LHCN-M2 (cell line): ENCODE results near the gene SRGAP3. TPM values are rescaled to one million over a fixed set of nuclear protein-coding genes. Genes with fewer than 3 reads are reported as not detected.

ENCODE experiments used
- DNase-seq: peaks from one replicate; pipeline ENCODE4 v3.0.0-alpha.2; 2012; ENCODE audit warnings: low read depth
- total RNA-seq: library from RNA; depleted of rRNA; stranded (reverse); fragments of >200 nt; gene quantifications from 2 replicates; pipeline ENCODE4 v1.2.3, GENCODE V29; 2014

Gene SRGAP3
- total RNA-seq, 1 experiment from 2014 or later, result 0.86 TPM

DNA sequence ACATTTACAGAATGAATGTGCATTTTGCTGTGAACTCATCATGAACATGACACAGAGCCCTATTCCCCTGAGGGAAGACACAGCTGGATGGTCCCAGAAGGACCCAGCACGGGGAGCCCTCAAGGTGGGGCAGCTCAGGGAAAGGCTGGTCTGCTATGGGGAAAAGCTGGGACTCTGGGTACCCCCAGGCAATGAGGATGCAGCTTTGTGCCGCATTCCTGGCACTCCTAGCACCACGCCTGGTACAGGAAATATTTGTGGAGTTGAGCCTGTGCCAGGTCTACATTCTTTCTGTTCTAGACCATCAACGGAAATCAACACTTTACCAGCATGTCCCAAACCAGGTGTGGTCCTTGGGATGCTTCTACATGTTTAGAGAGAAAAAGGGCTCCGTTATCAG lies 74.0 kb downstream of the SRGAP3 start:
- no peak for DNase-seq

DNA sequence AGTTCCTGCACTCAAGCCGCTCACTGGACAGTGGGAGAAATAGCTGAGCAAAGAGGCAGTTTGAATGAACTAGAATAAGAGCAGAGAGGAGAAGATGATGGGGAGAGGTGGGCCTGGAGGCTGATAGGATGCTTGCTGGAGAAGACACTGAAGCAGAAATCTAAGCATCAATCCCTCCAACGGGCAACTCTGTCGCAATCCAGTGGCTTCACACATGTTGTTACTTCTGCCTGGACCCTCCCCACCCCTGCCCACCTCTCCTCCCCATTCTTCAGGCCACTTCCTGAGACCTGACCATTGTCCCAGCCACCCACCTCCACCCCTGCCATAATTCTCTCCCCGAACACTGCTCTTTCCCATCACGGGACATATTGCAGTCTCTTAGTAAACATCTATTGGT lies 76.0 kb downstream of the SRGAP3 start:
- no peak for DNase-seq

DNA sequence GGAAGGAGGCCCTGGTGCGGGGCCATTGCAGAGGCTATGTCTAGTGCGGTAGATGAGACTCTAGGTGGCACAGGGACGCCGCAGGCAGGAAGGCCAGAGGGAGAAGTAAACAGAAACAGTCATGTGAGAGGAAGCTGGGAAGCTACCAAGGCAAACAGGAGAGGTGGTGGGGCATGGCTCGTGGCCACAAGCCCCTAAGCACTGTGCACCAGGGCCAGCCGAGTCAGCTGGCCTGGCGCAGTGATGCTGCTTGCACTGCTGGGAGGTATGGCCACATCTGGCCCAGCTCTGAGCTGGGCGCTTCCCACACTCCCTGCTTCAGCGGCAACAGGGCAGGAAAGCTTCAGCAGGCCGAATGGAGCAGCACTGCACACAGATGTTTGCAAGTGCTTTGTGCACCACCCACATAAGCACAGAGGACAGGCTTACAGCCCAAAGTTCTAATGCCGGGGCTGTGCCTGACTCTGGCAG lies 76.6 kb downstream of the SRGAP3 start:
- DNase-seq, result no peak

DNA sequence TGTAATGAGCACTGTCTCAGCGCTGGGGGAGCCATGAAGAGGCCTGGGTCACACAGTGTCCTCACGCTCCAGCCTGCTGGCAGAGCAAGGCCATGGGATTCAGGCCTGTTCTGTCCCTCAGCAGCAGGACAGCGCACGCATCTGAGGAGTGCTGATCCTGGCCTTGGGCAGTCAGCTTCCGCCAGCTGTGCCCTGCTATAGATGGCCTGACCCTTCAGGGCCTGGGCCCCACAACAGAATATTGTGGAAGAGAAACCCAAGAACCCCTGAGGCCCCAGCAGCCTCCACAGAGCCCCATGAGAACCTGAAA lies 78.6 kb downstream of the SRGAP3 start:
- DNase-seq, result no peak

DNA sequence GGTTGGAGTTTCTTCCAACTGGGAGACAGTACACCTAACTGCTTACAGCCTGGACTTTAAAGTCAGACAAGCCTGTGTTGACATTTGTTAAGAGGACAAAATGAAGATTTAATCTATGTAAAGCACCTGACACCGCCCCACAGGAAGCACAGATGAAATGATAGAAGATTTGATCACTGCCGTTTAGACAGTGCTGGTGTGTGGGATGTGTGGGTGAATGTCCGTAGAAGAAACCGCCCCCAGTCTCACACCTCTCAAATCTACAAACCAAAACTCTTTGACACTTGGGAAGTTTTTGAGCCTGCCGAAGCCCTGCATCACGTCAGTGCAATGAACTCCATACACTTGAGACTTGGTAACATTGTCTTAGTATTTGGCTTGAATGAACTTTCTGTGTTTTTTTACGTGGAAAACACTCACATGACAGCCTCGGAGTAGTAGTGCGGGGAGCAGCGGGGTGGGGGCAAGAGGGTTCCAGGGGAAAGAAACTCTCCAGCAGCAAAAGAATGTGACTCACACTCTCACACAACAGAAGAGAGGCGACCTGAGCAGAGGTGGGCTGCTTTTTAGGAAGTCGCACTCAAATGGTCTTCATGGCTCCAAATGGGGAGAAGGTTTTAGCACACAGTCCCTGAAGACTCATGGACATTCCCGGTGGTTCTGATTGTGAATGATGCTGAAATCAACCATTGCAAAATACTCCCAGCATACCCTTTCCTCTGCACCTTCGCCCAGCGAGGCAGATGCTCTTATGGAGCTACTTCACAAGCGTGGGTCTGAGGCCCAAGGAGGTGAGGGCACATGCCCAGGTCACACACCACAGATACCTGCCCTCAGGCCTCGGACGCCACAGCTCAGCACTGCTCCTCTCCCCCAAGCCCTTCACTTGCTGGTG lies 79.2 kb downstream of the SRGAP3 start:
- no peak for DNase-seq

DNA sequence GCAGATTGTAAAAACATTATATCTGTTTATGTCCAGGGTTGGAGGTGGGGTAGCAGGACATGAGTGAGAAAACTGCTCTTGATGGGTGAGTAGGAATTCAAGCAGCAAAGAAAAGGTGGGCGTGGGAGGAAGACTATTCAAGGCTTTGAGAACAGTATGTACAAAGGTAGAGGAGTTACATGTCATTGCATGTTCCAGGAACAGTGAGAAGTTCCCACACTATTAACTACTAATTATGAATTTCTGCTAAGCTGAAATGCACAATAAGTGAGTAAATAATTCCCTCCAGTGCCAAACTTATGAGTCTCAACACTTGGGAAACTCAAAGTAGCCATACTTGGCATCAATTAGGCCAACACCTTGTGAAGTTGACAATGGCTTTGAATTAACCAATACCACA lies 80.1 kb downstream of the SRGAP3 start:
- DNase-seq, result no peak

DNA sequence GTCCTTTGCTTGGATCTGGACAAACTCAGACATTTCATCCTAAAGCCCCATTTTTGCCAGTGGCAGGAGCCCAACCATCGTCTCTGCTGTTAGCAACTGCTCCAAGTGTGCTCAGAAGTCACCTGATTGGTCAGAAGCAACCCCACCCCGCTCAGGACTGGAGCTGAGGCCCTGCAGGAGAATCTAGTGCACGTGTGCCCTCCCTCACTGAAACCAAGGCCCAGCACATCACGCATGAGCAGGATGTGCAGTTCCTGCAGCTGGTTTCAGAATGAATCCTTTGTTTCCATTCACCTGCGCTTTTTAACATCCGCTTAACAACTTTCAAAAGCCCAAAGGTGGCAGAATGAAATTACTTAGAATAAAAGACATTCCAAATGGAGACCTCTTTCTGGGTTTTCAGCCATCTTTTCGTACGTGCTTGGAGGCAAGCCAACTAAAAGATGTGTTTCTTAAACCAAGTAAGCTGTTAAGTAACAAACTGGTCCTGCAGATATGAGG lies 81.2 kb downstream of the SRGAP3 start:
- no peak for DNase-seq

DNA sequence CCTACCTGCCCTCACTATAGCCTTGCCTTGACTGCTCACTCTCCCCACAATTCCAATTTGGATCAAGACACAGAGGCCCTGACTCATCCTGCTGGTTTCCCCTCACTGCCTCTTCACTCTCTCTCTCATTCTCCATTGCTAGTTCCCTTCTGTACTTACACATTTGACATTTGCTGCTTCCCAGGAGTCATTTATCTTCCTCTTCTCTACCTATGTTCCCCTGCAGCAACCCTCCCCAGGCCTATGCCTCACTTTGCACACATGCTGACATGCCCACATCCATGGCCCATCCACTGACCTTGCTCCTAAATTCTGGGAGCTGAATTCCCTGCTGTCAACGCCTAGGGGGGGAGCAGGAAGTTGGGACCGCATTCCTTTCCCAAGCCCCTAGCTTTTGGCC lies 82.2 kb downstream of the SRGAP3 start:
- DNase-seq, result no peak

DNA sequence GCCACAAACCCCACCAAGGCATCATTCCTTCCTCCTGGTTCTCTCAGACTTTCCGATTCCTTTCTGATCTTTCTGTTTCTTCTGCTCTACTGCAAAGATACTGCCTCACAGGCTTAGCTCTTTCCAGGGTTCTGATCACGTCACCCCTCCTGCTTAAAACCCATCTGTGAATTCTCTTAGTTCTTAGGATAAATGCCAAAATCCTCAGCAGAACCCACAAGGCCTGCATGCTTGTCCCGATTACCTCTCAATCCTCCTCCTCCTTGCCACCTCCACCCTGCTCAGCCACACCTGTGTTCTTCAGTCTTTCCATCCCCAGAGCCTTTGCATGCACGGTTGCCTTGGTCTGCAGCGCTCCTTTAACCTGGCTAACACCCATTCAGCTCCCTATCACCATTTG lies 84.0 kb downstream of the SRGAP3 start:
- DNase-seq, result no peak

DNA sequence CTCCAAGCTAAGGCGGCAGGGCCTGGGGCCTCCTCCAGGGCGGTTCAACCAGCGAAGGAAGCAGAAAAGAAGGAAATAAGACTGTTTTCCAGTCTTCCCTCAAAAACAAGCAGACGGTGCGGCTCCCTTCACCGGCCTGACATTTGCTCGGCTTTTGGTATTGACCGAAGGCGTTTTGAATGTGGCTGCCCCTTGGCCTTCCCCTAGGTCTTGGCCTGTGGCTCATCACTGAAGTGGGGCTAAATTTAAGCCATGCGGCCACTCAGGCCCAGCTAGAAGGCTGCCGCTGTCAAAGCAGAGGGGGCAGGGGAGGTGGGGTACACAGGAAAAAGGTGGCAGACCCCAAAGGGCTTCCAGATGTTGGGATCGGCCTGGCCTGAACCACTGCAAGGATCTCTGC lies 86.2 kb downstream of the SRGAP3 start:
- DNase-seq, result no peak

DNA sequence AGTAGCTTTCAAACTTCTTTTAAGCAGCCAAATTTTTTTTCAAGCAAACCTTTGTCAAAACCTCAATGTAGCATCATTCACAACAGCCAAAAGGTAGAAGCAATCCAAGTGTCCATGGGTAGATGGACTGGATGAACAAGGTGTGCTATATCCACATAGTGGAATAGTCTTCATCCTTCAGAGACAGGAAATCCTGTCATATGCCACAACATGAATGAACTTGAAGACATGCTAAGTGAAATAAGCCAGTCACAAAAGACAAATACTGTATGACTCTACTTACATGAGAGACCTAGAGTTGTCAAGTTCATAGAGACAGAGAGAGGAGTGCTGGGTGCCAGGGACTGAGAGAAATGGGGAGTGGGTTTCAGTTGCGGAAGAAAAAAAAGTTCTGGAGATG lies 87.6 kb downstream of the SRGAP3 start:
- DNase-seq, result no peak

DNA sequence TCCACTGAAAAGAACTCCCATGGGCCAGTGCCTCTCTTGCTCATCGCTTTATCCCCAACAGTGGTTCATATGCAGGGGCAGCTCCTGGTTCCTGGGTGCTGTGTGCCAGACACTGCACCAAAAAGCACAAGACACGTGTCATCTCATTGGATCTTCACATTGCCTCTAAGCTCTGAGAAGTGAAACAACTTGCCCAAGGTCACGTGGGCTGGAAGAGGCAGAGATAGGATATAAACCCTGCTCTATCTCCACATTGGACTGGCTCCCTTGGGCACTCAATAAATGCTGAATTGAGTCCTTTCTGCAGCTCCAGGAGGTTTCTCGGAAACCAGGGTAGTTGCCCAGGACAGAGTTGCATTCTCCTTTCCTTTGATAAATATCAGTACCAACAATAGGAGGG lies 88.1 kb downstream of the SRGAP3 start:
- DNase-seq, result no peak

DNA sequence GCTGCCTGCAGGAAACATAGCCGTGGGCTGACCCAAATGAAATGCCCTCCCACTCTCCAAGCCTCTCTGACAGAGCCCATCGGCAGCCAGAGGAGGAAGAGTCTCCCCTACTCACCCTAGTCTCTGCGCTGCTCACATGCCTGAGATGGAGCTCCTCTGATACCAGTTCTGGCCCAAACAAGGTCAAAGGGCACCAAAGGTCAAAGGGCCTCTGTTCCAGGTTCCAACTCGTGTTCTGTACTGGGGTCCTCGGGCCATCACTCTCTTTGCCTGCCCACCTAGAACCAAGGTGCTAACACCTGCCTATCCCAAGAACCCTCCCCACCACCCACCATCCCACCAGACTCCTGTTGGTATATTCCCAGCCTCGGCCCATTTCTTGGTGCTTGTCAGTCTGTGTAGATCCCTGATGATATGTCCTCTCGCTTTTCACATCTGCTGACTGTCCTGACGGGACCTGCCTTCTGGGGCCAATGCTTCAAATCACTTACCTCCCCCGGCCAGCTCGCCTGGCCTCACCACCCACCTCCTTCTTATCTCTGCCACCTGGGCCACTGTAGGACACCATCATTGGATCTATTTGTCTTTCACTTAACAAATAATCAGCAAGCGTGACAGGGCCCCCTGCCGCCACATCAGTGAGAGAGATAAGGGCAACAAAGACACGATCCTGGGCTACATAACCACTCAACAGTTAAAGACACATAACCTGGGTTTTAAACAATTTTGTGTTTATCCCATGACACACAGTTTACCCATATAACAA lies 90.4 kb downstream of the SRGAP3 start:
- DNase-seq, result no peak

DNA sequence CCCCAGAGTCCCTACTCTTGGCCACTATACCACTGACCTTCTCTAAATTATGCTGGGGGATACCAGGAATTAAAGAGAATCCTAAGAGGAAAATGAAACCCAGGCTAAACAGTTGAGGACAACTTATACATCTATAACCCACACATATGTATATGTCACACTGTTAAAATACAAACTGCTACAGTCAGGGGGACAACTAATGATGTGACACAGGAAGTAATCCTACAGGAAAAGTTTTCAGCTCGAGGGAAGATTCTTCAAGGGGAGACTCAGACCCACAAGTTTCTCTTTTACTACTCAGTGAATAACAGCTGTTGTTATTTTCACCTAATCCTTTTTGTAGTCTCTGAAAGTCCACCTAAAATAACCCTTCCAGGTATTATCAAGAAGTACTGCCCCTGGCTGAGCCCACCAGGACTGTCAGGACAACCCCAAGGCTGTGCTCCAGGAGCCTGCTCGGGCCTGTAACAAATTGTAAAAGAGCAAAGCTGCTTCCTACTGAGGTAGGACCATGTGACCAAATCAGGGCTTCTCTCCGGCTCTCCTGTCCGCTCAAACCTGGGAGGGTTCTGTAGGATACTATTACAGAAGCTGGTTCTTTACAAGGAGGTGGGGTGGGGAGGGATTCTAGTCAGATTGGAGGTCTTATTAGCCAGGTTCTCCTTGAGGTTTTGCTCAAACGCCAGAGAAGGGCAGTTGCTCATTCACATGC lies 91.6 kb downstream of the SRGAP3 start:
- DNase-seq, result peak; percentile 15

DNA sequence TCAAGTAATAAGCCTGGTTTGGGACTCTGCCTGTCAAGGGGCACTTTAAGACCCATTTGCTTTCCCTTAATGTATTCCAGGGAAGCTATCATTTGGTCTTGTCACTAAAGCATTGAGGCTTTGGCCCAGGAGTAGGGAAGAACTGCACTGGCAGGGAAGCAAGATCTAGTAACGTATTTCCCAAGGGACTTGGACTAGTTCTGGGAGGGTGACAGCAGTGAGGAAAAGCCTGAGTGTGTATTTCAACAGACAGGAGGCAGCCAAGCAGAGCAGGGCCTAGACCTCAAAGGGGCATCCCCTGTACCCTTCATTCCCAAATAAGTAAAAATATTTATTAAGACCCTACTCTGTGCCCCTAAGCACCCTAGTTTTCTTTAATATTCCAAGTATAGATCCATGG lies 92.8 kb downstream of the SRGAP3 start:
- DNase-seq, result no peak

DNA sequence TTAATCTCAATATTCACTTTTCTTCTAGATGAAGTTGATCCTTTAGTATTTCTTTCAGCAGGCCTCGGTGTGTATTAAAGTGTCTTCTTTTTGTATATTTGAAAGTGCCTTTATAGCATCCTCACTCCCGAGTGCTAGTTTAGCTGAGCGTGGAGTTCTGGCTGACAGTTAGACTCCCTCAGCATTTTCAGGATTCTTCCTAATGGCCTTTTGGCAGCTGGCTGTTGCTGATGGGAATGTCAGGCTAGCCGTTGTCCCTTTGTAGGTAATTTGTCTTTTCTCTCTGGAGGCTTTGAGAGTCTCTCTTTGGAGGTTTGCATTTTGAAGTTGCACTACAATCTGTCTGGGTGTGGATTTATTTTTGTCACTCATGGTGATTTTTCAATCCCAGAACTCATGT lies 94.4 kb downstream of the SRGAP3 start:
- no peak for DNase-seq

DNA sequence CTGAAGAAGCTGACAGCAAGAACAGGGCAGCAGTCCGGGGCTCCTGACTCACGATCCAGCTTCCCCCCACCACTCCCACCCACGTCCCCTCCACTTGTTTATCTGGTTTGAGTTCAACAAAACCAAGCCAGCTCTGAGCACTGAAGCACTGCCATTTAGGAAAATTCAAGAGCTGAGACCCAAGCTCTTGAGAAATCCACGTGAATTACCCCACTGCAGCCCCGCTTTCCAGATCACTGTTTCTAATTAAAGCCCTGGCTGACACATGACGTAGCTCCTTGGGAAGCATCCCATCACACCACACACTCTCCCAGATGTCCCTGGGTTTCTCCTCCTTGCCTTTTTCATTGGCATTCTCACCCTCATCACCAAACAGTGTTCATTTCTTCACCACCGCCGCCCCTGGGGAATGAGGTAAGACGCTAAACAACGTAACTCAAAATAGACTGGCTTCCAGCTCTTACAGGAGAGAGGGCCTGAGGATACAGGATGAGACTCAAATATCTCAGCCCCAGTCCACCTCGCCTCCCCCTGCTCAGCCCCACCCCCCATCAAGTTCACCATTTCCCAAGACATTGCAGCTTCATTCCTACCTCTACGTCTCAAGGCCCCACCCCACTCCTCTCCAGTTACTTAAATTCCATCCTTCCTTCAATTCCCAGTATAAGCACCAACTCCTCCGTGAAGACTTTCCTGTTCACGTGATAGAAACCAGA lies 95.4 kb downstream of the SRGAP3 start:
- no peak for DNase-seq

DNA sequence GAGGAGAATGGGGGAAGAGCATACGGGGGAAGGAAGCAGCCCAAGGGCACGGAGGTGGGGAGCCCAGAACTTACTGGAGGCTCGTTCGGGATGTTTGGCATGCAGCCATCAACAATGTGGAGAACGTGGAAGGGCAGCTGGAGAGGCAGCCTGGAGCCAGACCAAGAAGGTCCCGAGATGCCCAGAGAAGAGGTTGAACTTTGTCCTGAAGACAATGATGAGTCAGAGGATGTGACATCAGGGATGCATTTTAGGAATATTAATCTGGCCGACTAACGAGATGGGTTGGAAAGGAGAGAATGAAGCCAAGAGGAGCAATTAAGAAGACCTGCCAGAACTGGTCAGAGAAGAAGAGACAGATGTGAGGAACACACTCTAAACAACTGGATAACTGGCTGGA lies 98.2 kb downstream of the SRGAP3 start:
- DNase-seq, result peak; percentile 14

DNA sequence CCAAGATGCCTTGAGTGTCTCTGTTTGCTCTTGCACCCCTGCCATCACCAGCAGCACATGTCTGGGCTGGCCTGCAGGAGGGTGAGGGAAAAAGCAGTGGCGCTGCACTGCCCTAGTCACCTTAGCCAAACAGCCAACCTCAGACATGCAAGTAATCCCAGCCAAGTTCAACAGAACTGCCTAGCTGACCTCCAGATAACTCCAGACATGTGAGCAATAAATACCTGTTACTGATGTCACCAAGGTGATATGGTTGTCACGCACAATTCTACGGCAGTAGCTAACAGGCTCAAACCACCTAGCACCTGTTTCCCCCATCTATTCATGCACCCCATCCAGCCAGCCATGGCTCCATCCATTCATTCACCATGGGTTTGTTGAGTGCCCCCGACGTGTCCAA lies 99.9 kb downstream of the SRGAP3 start:
- no peak for DNase-seq

DNA sequence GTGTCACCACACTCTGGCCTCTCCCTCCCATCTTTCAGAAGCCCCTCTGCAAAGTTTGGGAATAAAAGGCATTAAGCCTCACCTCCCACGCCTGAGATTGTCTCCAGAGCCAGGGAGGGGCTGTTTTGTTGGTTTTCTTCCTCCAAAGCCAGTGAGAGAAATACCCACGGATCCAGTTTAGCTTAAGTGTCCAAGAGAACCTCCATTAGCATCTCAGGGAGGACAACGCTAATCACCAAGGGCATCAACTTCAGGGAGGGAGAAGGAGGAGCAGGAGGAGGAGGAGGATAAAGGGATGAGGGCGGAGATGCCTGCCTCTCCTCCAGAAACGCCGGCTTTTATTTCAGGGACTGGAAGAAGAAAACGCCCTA lies 101.6 kb downstream of the SRGAP3 start:
- DNase-seq, result no peak

DNA sequence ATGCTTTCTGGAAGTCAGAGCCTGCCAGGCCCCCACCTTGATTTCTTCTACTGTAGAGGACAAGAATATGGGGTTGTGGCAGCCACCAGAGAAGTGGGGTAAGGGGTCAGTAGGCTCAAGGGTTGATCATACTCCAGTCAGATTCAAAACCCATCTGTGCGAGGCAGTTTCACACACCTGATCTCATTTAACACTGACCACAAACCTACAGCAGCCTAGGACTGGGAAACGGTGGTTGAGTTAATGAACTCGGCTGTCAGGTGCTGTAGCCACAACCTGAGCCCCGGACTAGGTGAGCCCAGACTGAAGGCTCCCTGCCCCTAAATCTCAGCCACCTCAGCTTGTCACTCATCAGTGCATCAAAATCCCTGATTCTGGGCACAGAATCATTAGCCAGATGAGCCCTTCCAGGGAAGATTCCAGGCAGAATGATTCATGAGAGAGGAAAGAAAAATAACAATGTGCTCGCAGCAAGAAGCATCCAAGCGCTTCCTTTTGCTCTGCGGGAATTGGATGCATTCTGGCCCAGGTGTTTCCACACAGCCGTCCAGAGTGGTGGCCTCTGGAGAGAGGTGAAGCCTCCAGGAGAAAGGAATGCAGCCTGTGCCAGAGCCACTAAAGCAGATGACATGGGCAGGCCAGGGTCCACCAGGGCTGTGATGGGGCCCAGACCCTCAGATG lies 102.1 kb downstream of the SRGAP3 start:
- no peak for DNase-seq
